T-helper 1 cell (primary cell): ENCODE measurements around the gene CLEC16A.

Experiments
- DNase-seq, 5 donors: peaks; one replicate each; pipeline ENCODE4 v3.0.0-alpha.2; 2012 to 2020
- total RNA-seq, 4 donors: gene quantifications; one replicate each; lab custom pipeline; 2026; lab: John Stamatoyannopoulos, UW

Gene CLEC16A, protein sequence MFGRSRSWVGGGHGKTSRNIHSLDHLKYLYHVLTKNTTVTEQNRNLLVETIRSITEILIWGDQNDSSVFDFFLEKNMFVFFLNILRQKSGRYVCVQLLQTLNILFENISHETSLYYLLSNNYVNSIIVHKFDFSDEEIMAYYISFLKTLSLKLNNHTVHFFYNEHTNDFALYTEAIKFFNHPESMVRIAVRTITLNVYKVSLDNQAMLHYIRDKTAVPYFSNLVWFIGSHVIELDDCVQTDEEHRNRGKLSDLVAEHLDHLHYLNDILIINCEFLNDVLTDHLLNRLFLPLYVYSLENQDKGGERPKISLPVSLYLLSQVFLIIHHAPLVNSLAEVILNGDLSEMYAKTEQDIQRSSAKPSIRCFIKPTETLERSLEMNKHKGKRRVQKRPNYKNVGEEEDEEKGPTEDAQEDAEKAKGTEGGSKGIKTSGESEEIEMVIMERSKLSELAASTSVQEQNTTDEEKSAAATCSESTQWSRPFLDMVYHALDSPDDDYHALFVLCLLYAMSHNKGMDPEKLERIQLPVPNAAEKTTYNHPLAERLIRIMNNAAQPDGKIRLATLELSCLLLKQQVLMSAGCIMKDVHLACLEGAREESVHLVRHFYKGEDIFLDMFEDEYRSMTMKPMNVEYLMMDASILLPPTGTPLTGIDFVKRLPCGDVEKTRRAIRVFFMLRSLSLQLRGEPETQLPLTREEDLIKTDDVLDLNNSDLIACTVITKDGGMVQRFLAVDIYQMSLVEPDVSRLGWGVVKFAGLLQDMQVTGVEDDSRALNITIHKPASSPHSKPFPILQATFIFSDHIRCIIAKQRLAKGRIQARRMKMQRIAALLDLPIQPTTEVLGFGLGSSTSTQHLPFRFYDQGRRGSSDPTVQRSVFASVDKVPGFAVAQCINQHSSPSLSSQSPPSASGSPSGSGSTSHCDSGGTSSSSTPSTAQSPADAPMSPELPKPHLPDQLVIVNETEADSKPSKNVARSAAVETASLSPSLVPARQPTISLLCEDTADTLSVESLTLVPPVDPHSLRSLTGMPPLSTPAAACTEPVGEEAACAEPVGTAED
- 41.8 to 69.3 (median 50.7) reads per million in 4 donors for total RNA-seq

DNA sequence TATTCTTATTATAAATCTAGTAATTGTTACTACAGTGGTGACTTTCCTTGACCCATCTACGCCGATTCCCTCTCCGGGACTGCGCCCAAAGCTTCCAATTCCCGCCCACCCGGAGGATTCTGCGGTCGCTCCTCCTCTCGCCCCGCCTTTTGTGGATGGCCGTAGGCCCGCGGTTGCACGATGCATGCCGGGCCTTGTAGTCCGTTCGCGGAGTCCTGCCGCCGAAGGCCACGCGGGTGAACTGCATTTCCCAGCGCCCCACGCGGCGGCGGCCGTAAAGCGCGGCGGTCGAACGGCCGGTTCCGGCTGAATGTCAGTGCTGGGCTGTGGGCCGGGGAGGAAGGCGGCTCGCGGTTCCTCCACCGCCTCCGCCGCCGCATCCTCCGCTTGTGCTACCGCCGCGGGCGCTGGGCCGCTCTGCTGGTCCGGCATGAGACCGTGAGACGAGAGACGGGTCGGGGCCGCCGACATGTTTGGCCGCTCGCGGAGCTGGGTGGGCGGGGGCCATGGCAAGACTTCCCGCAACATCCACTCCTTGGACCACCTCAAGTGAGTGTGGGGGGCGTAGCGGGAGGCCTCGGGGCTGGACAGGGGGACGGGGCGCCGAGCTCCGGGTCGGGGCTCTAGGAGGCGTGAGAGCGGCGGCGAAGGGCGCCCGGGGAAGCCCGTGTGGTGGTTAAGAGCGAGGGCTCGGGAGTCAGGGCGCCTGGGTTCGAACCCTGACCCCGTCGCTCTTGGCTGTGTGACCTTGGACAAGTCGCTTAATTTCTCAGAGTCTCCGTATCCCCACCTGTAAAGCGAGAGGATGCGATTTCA, at the start of gene CLEC16A:
TSS of gene CLEC16A (plus strand) at position 316 of the 816 bp plus-strand sequence. CDS start at position 470, 154 bp downstream.
- DNase-seq, result peak; percentile 91 to 96 (median 92)

DNA sequence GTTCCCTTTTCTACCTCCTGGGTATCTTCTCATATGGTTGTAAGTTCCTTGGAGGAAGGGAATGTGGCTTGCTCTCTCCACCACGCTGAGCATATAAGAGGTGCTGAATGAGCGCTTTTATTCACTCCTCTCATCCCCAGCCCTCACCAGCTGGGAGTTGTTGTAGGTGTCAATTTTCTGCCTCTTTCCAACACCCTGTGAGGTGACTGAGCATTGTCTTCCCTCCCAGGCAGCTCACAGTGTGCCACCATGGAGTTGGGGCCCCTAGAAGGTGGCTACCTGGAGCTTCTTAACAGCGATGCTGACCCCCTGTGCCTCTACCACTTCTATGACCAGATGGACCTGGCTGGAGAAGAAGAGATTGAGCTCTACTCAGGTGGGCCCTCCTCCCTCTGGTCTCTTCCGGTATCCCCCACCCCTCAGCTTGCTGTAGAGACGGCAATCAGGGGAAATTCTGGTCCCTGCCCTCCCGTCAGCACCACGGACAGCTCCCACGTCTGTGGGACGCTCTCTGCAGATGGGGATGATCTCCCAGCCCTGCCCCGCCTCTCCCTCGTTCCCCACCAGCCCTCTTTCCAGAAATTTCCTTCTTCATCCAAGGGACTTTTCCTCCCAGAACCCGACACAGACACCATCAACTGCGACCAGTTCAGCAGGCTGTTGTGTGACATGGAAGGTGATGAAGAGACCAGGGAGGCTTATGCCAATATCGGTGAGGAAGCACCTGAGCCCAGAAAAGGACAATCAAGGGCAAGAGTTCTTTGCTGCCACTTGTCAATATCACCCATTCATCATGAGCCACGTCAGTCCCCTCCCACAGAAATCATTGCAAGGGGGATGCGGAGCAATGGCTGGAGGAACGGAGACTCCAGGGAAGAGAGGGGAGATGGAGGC, 49.1 kb upstream of the CLEC16A start:
- DNase-seq, result peak in 1 of 5 donors; percentile 25

DNA sequence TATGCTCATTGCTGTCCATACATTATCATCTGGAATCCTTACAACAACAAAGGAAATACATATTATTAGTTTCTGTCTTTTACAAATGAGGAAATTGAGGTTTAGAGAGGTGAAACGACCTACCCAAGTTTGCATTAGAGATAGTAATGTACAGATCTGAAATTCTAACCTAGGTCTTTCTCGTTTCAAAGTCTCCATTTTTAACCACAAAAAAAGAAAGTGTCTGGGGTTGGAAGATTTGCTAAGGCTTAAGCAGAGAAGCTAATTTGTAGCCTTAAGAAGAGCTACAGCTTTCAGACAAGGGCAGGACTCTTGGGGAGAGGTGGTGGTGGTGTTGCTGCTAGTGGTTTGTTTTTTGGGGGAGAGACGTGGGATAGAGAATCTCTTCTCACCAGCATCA, 48.2 kb upstream of the CLEC16A start:
- no peak for DNase-seq

DNA sequence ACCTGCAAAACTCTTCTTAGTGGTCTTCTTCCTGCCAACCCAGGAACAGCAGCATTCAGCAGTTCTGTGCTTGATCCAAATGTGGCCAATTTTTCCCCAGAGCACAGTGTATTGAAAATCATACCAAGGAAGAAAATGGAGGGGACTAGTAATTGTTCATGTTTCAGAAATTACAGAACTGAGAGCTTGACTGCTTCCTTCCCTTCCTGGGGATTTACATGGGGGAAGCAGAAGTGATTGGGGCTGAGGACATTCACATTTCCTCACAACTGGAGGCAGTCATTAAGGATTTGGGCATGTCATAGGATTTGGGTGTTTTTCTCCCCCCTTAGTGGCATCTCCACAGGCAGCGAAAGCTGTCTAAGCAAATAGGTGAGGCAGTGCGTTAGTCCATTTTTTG, 47.6 kb upstream of the CLEC16A start:
- no peak for DNase-seq

DNA sequence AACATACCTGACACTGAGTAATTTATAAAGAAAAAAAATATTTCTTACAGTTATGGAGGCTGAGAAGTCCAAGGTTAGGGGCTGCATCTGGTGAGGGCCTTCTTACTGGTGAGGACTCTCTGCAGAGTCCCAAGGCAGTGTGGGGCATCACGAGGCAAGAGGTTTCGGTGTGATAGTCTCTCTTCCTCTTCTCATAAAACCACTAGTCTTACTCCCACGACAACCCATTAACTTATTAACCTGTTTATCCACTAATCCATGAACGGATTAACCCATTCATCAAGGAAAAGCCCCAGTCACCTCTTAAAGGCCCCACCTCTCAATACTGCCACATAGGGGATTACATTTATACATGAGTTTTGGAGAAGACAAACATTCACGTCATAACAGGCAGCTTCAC, 47.2 kb upstream of the CLEC16A start:
- no peak for DNase-seq

DNA sequence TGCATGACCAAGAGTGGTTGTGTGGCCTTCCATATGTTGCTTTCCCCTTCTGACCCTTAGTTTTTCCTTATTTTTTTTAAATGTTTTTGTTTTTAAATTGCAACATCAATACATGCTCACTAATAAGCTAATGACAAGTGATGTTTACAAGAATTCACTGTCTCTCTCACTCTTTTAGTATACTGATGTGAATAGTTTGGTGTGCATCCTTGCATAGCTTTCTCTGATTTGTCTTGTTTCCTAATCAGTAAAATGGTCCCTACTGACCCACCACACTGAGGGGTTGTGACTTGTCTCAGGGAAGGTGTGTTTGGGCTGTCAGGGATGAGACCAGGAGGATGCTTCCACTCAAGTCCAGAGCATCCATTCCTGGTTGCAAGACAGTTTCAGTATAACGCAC, 41.4 kb upstream of the CLEC16A start:
- DNase-seq, result no peak

DNA sequence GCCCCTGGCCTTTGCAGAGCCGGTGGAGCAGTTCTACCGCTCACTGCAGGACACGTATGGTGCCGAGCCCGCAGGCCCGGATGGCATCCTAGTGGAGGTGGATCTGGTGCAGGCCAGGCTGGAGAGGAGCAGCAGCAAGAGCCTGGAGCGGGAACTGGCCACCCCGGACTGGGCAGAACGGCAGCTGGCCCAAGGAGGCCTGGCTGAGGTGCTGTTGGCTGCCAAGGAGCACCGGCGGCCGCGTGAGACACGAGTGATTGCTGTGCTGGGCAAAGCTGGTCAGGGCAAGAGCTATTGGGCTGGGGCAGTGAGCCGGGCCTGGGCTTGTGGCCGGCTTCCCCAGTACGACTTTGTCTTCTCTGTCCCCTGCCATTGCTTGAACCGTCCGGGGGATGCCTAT, 37.9 kb upstream of the CLEC16A start:
- no peak for DNase-seq

DNA sequence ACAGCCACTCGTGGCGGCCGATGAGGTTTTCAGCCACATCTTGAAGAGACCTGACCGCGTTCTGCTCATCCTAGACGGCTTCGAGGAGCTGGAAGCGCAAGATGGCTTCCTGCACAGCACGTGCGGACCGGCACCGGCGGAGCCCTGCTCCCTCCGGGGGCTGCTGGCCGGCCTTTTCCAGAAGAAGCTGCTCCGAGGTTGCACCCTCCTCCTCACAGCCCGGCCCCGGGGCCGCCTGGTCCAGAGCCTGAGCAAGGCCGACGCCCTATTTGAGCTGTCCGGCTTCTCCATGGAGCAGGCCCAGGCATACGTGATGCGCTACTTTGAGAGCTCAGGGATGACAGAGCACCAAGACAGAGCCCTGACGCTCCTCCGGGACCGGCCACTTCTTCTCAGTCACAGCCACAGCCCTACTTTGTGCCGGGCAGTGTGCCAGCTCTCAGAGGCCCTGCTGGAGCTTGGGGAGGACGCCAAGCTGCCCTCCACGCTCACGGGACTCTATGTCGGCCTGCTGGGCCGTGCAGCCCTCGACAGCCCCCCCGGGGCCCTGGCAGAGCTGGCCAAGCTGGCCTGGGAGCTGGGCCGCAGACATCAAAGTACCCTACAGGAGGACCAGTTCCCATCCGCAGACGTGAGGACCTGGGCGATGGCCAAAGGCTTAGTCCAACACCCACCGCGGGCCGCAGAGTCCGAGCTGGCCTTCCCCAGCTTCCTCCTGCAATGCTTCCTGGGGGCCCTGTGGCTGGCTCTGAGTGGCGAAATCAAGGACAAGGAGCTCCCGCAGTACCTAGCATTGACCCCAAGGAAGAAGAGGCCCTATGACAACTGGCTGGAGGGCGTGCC, 37.2 kb upstream of the CLEC16A start:
- DNase-seq, result no peak

DNA sequence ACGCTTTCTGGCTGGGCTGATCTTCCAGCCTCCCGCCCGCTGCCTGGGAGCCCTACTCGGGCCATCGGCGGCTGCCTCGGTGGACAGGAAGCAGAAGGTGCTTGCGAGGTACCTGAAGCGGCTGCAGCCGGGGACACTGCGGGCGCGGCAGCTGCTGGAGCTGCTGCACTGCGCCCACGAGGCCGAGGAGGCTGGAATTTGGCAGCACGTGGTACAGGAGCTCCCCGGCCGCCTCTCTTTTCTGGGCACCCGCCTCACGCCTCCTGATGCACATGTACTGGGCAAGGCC, 36.7 kb upstream of the CLEC16A start:
- DNase-seq, result no peak

DNA sequence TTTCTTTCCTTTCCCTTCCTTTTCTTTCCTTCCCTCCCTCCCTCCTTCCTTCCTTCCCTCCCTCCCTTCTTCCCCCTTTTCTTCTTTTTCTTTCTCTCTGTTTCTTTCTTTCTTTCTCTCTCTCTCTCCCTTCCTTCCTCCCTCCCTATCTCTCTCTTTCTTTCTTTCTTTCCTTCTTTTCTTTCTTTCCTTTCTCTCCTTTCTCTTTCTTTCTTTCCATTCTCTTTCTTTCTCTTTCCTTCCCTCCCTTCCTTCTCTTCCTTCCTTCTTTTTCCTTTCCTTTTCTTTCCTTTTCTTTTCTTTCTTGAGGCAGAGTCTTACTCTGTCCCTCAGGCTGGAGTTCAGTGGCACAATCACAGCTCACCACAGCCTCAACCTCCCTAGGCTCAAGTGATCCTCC, 33.1 kb upstream of the CLEC16A start:
- DNase-seq, result no peak

DNA sequence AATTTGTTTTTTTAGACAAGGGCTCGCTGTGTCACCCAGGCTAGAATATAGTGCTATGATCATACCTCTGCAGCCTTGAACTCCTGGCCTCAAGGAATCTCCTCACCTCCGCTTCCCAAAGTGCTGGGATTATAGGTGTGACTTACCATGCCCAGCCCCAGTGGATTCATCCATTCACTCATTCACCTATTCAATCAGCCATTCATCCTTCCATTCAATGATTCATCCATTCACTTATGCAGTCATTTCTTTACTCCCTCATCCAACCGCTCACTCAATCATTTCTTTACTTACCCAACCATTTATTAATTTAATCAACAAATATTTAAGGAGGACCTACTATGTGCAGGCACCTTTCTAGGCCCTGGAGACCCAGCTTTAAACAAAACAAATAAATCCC, 27.8 kb upstream of the CLEC16A start:
- no peak for DNase-seq

DNA sequence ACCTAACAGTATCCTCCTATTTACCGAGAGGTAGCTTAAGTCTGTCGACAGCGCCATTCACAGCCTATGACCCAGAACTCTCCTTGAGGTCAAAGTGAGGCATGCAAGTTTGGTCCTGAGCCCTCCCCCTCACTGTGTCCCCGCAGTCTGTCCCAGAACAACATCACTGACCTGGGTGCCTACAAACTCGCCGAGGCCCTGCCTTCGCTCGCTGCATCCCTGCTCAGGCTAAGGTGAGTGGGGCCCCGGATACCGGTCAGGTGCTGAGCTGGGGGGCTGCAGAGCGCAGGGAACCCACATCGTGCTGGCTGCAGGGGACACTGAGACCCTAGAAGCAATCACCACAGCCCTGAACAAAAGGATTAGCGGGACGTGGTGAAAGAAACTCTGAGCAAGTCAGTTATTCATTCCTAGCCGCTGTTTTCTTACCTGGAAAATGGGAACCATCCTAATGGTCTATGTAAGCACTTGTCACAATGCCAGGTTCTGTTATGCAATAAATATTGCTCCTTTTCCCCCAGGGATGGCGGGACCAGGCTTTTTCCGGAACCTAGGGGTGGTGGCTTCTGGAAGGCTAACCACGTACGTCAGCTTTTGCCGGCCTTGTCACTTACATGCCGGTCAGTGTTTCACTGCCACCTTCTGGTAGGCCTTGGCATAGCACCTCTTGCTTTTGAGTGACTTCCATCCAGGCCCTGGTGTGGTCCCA, 25.9 kb upstream of the CLEC16A start:
- DNase-seq, result peak; percentile 42 to 81 (median 52)

DNA sequence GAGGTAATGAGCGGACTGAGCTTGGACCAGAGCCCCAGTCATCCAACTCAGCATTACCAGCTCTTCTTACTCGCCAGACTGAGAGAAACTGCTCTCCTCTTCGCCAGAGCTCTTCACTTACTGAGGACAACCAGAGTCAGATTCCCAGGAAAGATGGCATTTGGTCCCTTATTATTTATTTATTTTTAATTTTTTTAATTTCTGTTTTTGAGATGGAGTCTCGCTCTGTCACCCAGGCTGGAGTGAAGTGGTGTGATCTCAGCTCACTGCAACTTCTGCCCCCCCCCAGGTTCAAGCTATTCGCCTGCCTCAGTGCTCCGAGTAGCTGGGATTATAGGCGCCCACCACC, 25.4 kb upstream of the CLEC16A start:
- no peak for DNase-seq

DNA sequence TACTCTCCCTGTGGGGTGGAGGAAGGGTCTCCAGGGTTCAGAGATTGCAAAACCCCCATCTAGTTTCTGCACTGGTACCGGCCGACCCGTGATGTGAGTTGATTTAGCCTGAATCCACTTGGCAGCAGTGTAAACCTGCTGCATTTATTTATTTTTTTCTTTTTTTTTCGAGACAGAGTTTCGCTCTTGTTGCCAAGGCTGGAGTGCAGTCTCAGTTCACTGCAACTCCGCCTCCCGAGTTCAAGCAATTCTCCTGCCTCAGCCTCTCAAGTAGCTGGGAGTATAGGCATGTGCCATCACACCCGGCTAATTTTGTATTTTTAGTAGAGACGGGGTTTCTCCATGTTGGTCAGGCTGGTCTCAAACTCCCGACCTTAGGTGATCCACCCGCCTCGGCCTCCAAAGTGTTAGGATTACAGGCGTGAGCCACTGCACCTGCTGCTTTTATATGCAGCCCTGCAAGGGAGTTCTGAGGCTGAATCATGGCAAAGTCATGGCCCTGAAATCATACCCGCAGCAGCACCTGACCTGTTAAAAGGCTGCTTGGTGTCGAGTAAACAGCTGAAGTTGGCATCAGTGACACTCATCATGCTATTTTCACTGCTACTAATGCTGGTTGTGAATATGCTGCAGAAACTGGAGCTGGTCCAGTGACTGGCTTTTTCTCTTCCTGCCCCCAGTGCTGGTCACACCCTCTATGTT, 23.5 kb upstream of the CLEC16A start:
- no peak for DNase-seq

DNA sequence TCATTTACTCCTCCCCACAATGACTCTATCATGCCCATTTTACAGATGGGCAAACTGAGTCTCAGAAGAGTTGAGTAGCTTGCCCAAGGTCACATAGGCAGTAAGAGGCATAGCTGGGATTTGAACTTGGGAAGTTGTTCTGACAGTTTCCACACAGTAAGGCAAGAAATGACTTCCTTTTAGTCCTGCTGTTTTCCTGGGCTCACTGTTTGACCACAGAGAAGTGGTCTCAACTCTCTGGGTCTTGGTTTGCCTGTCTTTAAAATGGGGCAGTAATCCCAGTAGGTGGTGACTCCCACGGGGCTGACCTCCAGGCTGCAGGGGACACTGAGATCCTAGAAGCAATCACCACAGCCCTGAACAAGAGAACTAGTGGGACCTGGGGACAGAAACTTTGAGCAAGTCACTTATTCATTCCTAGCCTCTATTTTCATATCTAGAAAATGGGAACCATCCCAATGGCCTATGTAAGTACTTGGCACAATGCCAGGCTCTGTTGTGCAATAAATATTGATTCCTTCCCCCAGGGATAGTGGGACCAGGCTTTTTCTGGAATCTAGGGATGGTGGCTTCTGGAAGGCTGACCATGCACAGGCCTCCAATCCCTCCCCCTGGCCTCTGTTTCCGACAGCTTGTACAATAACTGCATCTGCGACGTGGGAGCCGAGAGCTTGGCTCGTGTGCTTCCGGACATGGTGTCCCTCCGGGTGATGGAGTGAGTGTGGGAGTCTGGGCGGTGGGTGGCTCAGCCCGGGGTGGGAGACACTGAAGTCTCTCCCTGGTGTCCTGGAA, 22.6 kb upstream of the CLEC16A start:
- DNase-seq, result no peak

DNA sequence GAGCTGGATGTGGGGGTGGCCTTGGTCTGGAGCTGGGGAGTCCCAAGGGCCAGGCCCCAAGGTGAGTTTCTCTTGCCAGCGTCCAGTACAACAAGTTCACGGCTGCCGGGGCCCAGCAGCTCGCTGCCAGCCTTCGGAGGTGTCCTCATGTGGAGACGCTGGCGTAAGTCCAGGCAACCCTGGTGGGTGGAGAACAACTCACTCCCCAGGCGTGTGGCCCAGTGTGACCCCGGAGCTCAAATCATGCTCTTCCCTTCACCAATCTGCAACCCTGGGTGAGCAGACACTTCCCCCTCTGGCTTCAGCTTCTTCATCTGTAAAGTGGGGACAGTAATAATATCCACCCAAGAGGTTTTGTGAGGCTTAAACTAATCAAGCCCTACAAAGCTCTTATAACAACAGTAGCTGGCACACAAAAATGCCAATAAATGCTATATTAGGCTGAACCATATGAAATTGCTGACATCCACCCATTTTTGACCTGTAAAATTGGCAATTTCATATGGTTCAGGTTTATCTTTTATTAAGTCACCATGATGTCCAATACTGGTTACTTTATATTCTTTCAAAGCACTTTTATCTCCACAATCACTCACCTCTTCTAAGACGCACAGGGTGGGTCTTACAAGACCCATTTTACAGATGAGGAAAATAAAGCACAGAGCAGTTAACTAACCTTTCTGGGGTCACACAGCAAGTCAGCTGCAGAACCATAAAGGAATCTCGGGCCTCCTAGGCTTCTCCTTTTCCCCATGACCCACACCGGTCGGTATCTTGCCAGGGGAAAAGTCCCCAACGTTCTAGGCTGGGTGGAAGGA, 21.8 kb upstream of the CLEC16A start:
- DNase-seq, result no peak

DNA sequence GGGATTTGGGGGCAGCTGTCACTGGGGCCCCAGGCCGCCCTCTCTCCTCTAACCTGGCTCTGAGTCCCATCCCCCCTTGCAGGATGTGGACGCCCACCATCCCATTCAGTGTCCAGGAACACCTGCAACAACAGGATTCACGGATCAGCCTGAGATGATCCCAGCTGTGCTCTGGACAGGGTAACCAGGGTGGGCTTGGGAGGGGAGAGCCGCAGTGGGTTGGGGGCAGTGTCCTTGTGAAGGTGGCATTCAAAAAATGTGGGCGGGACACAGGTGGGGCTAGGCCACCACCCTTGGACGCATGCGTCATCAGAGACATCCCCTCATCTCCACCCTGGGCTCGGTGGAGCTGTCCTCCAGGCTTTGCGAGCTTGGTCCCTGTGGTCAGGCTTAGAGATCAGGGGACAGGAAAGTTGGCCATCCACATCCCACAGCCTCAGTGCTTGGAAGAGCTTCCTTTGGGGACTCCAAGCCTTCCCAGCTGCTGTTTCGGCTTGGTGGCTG, 21.2 kb upstream of the CLEC16A start:
- DNase-seq, result no peak
